D341Med (cell line): ENCODE data around the gene CNN1.
"Not testable (repeated sequence)": the region's sequence is repeated elsewhere in the genome, so short reads cannot be mapped to it uniquely, and the experiment has no call there.

ENCODE experiments used
- DNase-seq: peaks from one replicate; pipeline ENCODE4 v3.0.0; 2012; ENCODE audit warnings: low spot score

The CNN1 gene

DNA sequence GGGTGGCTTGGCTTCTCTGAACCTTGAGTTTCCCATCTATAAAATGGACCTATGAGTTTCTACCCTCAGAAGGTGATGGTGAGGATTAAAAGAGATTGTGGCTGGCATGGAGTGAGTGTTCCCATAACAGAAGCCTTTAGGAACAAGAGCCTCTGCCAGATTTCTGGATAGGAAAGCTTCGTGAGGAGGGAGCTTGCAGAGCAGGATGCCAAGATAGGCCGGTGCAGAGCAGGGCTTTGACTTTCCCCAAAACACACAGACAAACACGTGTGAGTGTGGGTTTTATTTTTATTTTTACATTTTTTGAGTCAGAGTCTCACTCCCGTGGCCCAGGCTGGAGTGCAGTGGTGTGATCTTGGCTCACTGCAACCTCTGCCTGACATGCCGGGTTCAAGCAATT, 3.7 kb upstream of the CNN1 start:
- no peak for DNase-seq

GRCh38 chr19:11535792-11536595, 2.7 kb upstream of the CNN1 start:
- peak; percentile 99 for DNase-seq

DNA sequence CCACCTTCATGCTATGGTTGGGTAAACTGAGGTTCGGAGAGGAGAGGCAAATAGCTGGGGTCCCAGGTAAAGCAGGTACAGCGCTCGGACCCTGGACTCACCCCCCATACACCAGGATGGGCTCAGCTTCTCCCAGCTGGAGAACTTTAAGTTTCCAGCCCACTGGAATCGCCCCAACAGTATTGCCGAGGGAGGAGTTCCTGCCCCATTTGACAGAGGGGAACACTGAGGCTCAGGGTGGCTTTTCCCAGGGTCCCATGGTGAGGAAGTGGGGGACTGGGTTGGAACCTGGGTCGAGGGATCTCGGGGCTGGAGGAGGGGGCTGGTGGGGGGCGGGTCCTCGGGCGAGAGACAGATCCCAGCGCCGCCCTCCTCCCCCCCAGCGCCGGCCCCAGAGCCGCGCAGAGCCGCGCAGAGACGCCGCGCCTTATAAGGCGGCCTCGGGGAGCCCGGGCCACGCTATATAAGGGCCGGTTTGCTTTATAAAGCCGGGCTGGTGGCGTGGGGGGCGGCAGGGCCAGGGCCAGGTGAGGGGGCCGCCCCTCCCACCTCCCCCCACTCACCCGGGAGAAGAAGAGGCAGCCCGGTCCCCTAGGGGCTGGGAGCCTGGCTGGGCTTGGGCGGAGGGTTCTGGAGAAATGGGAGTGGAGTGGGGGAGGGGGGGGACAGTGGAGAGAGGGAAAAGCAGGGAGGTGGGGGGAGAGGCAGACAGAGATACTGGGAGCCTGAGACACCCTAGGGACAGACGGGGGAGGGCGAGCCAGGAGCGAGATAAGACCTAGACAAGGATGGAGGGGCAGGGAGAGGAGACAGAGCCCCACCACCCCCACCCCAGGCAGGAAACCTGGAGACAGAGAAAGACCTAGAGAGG, 1.1 kb downstream of the CNN1 start:
- DNase-seq = peak; percentile 68

- DNase-seq = no peak
Observed at GRCh38 chr19:11540645-11541044, 2.0 kb downstream of the CNN1 start.

DNA sequence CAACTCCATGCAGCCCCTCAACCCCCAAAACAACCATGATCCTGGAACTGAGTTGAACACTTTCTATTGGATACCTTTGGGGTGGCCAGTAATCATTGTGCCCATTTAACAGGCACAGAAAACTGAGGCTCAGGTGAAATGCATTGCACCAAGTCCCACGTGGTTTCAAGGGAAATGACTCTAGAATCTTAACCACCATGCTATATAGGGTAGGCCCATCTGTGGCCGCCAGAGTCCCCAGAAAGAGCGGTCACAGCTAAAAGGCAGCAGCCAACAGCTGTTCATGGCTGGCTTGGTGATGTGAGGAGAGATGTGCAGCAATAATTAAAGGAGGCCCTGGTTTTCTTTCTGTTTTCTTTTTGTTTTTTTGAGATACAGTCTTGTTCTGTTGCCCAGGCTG, 2.6 kb downstream of the CNN1 start:
- no peak for DNase-seq

DNA sequence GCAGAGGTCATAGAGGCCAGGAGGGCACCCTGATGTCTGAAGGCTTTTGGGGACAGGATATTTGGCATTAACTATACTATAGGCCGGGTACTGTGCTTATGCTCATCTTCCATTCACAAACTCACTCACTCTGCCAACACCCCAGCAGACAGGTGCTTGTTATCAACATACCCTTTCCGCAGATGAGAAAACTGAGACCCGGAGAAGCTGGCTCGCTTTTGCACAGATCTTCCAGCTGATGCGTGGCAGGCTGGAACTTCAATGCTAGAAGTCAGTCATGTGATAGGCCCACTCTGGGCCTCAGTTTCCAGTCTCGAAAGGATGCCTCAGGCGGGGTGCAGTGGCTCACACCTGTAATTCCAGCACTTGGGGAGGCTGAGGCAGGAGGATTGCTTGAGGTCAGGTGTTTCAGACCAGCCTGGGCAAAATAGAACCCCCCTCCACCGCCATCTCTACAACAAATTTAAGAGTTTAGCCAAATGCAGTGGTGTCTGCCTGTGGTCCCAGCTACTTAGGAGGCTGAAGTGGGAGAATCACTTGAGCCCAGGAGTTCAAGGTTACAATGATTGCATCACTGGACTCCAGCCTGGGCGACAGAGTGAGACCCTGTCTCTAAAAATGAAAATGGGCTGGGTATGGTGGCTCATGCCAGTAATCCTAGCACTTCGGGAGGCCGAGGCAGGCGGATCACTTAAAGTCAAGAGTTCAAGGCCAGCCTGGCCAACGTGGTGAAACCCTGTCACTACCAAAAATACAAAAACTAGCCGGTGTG, 9.5 kb downstream of the CNN1 start:
- no peak for DNase-seq

DNA sequence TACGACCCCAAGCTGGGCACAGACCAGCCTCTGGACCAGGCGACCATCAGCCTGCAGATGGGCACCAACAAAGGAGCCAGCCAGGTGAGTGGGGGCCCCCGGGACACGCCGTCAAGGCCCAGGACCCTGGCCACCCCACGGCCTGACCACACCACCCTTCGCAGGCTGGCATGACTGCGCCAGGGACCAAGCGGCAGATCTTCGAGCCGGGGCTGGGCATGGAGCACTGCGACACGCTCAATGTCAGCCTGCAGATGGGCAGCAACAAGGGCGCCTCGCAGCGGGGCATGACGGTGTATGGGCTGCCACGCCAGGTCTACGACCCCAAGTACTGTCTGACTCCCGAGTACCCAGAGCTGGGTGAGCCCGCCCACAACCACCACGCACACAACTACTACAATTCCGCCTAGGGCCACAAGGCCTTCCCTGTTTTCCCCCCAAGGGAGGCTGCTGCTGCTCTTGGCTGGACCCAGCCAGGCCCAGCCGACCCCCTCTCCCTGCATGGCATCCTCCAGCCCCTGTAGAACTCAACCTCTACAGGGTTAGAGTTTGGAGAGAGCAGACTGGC, 10.8 kb downstream of the CNN1 start:
- DNase-seq = peak; percentile 25

- DNase-seq = no peak
Observed at GRCh38 chr19:11550265-11550664, 11.6 kb downstream of the CNN1 start.

DNA sequence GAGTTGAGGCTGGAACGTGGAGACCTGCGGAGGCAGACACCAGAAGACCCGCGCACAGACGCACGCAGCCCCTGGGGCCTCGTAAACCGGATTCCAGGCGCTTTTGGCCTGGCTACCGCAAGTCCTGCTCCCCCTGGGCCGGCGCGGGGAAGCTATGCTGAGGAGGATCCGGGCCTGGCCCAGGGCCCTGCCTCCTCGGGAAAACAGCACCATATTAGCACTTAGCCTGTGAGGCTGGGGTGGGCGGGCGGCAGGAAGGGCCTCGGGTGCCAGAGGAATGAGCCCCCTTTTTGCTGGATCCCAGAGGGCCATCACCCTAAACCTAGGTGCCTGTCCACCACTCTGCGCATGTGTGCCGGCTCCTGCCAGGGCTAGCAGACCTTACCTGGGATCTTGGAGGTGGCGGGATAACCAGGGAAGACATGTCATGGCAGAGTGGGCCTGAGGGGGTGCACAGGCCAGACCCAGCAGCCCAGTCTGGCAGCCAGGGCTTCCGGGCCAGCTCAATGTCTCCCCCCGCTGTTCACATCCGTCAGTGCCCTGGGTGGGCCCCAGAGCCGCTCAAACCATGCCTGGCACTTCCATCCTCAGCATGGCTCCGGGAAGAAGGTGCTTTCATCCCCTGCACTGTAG, 13.1 kb downstream of the CNN1 start:
- DNase-seq = peak; percentile 78

- DNase-seq = no peak
Observed at GRCh38 chr19:11552666-11553372, 14.2 kb downstream of the CNN1 start.

DNA sequence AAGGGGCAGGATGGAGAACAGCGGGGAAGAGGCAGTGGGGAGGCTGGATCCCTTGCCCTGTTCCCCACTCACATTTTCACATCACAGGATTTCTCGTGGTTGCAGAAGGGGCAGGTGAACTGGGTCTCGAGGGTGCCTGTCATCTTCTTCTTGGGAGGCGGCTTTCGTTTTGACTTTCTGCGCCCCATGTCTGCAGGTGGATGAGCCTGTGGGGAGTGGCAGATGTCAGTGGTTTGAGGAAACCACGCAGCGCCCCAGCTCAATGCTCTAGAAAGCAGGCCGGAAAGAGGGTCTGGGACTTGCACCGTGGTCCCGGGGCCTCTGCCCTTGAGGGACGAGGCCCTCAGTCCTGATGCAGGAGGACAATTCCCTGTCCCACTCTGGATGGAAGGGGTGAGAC, 15.5 kb downstream of the CNN1 start:
- no peak for DNase-seq

DNA sequence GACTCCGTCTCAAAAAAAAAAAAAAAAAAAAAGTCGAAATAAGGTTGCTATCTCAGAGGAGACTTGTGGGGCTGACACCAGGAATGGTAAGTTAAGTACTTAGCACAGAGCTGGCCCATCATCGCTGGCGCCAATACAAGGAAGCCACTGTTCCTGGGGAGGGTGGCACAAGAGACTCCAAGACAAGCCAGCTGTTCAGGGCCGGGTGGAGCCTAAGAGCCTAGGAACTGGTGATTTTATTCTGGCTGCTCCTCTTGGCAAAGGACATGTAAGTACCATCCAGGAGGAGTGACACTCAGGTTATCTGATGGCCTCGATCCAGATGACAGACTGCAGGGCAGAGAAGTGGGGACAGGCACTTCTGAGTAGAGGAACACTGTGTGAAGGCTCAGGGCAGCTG, 16.6 kb downstream of the CNN1 start:
- DNase-seq = no peak

DNA sequence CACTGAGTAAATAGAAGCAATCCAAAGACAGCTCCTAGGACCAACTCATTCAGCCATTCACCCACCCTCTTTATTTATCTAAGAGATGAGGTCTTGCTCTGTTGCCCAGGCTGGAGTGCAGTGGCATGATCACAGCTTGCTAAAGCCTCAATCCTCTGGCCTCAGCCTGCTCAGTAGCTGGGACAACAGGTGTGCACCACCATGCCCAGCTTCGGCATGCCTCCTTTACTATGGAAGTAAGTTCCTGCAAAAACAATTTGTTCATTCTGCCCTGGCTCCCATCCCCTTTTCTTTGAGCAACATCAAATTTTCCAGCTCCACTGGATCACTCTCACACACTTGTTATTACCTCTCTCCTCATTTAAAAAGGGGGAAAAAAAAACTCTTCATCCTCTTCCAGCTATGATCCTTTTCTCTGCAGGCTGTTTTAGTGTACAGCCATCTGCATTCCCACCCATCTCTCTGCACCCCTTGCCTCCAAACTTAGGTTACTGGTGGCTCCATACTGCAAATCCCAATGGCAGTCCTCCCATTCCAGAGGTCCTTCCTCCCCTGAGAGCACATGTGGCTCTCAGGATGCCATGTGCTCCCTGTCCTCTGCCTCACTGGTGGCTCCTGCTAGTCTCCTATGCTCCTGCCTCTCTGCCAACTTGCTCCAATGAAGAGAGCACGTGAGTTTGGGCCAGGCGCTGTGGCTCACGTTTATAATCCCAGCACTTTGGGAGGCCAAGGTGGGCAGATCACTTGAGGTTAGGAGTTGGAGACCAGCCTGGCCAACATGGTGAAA, 18.2 kb downstream of the CNN1 start:
- DNase-seq = no peak

DNA sequence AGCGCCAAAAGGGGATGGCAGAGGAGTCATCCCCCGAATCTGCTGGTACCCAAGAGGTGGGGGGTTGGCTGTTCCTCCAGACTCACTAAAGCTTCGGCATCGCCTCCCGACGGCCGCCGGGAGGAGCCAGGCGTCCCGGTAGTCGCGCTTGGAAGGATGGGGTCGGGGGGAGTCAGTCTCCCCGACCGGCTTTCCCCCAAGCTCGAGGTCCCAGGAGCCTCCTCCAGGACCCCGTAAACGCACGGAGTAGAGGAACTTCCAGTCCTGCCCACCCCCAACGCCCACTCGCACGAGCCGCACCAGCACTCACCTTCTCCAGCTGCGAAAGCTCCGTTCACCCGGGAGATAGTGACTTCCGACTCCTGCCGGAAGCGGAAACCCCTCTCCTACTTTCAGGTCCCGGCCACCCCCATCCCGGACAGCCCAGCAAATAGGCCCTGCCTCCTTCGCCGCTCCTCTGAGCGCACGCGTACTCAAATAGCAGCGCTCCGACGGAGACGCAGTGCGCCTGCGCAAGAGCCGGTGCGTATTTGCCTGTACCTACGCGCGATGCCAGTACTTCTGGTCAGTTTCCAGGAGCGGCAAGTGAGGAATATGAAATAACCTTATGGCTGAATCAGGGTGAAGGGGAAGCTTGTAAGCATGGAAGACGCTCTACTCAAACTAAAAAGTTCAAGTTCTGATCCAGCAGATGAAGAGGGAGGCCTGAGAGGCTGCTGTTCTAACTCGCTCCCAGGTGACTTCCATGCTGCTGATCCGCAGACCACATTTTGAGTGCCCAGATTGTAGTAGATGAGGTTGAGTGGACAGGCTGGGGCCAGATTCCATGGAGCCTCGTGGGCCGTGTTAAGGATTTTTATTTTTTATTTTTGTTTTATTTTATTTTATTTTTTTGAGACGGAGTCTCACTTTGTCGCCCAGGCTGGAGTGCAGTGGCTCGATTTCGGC, 20.5 kb downstream of the CNN1 start, which contains the start of gene ELOF1:
ELOF1 (minus strand) TSS at position 350 of the 948 bp plus-strand sequence. CDS start 4,883 bp downstream, outside the sequence.
- DNase-seq = peak; percentile 99

- DNase-seq = peak; percentile 70
Observed at GRCh38 chr19:11560404-11561051, 21.9 kb downstream of the CNN1 start.

DNA sequence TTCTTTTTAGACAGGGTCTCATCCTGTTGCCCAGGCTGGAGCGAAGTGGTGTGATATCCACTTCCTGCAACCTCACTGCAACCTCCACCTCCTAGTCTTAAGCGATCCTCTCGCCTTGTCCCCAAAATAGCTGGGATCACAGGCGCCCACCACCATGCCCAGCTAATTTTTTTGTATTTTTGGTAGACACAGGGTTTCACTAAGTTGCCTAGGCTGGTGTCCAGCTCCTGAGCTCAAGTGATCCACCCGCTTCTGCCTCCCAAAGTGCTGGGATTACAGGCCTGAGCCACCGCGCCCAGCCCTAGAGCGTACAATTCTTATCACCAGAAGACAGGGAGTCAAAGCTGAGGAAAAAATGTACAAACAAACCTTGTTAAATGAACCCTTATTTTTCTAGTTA, 24.9 kb downstream of the CNN1 start:
- DNase-seq = no peak

DNA sequence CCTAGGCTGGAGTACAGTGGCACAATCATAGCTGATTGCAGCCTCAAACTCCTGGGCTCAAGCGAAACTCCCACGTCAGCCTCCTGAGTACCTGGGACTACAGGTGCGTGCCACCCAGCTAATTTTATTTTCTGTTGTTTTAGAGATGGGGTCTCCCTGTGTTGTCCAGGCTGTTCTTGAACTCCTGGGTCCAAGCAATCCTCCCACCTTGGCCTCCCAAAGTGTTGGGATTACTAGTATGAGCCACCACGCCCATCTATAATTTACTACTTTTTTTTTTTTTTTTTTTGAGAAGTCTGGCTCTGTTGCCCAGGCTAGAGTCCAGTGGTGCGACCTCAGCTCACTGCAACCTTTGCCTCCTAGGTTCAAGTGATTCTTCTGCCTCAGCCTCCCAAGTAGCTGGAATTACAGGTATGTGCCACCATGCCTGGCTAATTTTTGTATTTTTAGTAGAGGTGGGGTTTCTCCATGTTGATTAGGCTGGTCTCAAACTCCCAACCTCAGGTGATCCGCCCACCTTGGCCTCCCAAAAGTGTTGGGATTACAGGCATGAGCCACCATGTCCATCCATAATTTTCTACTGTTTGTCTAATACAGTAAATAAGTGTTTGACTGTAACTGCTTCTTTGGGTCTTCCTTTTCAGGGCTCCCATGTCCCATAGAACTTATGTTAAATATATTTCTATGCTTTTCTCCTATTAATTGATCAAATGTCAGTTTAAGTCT, 25.6 kb downstream of the CNN1 start:
- DNase-seq = not testable (repeated sequence)

DNA sequence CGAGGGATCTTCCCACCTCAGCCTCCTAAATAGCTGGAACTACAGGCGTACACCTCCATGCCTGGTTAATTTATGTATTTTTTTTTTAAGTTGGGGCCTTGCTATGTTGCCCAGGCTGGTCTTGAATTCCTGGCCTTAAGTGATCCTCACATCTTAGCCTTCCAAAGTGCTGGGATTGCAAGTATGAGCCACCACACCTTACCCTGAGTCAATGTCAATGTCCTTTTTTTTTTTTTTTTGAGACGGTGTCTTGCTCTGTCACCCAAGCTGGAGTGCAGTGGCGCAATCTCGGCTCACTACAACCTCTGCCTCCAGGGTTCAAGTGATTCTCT, 27.0 kb downstream of the CNN1 start:
- not testable (repeated sequence) for DNase-seq
